ENCODE results near the gene KCNN3.

DNA sequence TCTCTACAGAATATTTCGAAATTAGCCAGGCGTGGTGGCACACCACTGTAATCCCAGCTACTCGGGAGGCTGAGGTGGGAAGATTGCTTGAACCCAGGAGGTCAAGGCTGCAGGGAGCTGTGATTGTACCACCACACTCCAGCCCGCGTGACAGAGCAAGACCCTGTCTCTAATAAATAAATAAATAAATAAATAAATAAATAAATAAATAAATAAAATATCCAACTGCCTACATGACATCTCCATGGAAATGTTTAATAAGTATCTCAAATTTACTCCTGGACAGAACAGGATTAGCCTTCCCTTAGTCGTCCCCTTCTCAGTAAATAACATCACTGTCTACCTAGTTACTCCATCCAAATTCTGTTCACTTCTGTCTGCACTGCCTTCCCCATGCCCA, 29.0 kb upstream of the KCNN3 start:
- TF ChIP-seq, protein P1, sequence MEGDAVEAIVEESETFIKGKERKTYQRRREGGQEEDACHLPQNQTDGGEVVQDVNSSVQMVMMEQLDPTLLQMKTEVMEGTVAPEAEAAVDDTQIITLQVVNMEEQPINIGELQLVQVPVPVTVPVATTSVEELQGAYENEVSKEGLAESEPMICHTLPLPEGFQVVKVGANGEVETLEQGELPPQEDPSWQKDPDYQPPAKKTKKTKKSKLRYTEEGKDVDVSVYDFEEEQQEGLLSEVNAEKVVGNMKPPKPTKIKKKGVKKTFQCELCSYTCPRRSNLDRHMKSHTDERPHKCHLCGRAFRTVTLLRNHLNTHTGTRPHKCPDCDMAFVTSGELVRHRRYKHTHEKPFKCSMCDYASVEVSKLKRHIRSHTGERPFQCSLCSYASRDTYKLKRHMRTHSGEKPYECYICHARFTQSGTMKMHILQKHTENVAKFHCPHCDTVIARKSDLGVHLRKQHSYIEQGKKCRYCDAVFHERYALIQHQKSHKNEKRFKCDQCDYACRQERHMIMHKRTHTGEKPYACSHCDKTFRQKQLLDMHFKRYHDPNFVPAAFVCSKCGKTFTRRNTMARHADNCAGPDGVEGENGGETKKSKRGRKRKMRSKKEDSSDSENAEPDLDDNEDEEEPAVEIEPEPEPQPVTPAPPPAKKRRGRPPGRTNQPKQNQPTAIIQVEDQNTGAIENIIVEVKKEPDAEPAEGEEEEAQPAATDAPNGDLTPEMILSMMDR (IDR thresholded peaks at IDR 0.05), result no peak
- TF ChIP-seq EP300 (IDR thresholded peaks at IDR 0.05), result no peak
- TF ChIP-seq POLR2A (IDR thresholded peaks at IDR 0.05), result no peak
- no peak for TF ChIP-seq POLR2AphosphoS5 (IDR thresholded peaks at IDR 0.05)
